ENCODE data around the gene SERINC2.

DNA sequence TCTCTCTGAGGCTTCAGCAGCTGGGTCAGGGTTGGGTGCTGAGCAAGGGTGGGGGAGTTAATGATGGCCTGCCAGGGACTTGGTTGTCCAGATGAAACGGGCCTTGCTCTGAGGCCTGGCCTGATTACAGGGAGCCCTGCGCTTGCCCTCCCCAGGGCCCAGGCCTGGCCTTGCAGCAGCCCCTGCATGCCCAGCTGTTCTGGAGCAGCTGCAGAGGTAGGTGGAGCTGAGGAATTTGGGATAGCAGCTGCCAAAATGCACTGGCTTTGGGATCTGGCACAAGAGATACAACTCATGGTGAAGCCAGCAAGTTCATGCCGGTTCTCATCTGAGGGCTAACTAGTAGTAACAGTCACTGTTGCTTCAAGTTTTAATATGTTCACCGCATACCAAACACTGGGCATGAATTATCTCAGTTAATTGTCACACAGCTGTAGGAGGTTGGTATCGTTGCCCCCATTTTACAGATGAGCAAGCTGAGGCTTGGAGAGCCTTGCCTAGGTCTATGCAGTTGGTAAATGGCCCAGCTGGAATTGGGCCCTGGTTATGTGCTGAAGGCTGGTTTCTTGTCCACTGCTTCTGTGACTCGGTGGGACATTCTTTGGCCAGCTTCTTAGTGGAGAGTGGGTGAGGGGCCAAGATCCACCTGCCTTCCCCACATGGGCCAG is 7.3 kb upstream of the SERINC2 start:
- no peak for TF ChIP-seq POLR2A (IDR thresholded peaks at IDR 0.05)
- TF ChIP-seq, protein P1, sequence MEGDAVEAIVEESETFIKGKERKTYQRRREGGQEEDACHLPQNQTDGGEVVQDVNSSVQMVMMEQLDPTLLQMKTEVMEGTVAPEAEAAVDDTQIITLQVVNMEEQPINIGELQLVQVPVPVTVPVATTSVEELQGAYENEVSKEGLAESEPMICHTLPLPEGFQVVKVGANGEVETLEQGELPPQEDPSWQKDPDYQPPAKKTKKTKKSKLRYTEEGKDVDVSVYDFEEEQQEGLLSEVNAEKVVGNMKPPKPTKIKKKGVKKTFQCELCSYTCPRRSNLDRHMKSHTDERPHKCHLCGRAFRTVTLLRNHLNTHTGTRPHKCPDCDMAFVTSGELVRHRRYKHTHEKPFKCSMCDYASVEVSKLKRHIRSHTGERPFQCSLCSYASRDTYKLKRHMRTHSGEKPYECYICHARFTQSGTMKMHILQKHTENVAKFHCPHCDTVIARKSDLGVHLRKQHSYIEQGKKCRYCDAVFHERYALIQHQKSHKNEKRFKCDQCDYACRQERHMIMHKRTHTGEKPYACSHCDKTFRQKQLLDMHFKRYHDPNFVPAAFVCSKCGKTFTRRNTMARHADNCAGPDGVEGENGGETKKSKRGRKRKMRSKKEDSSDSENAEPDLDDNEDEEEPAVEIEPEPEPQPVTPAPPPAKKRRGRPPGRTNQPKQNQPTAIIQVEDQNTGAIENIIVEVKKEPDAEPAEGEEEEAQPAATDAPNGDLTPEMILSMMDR (IDR thresholded peaks at IDR 0.05 in 8 of 11, conservative IDR thresholded peaks at IDR 0.05 in 3 of 11): no peak
- TF ChIP-seq POLR2AphosphoS5 (IDR thresholded peaks at IDR 0.05): no peak

Measured in spleen (tissue), 7 donors.